Activated T-helper 9 cell treated with anti-CD3 and anti-CD28 coated beads, Interleukin-2, amount 50 U/mL, for 16 hours (primary cell): ENCODE data around the gene DTWD1.
A peak's percentile ranks its signal among the peaks of the same experiment; 100 is the strongest.
"Not testable (repeated sequence)": the region's sequence is repeated elsewhere in the genome, so short reads cannot be mapped to it uniquely, and the experiment has no call there.

Experiments
- DNase-seq: peaks from one replicate; pipeline ENCODE4 v3.0.0-alpha.2; 2020; ENCODE audit warnings: low read depth

The DTWD1 gene

GRCh38 chr15:49620658-49621368 is at the start of gene DTWD1, which contains the start of gene FAM227B:
DTWD1 (plus strand) TSS chr15:49621048; CDS start chr15:49625168, 4,120 bp downstream.
FAM227B (minus strand) TSS chr15:49620818; CDS start chr15:49615171, 5,647 bp downstream.
- peak; percentile 90 for DNase-seq

GRCh38 chr15:49573421-49573820 is 47.4 kb upstream of the DTWD1 start:
- no peak for DNase-seq

- no peak for DNase-seq
Observed at GRCh38 chr15:49589030-49589429, 31.8 kb upstream of the DTWD1 start.

- DNase-seq = not testable (repeated sequence)
Observed at GRCh38 chr15:49592829-49593316, 28.0 kb upstream of the DTWD1 start.

- DNase-seq = no peak
Observed at GRCh38 chr15:49604625-49605409, 16.0 kb upstream of the DTWD1 start.

- no peak for DNase-seq
Observed at GRCh38 chr15:49605588-49605987, 15.3 kb upstream of the DTWD1 start.

- DNase-seq = no peak
Observed at GRCh38 chr15:49606594-49606993, 14.3 kb upstream of the DTWD1 start.

GRCh38 chr15:49610157-49610918 is 10.5 kb upstream of the DTWD1 start:
- DNase-seq = no peak

- not testable (repeated sequence) for DNase-seq
Observed at GRCh38 chr15:49612240-49612639, 8.6 kb upstream of the DTWD1 start.

GRCh38 chr15:49619226-49619625 is 1.6 kb upstream of the DTWD1 start:
- no peak for DNase-seq

GRCh38 chr15:49620199-49620598 is 649 bp upstream of the DTWD1 start:
- DNase-seq = no peak

- DNase-seq = no peak
Observed at GRCh38 chr15:49621401-49621811, 558 bp downstream of the DTWD1 start.

GRCh38 chr15:49621887-49622286 is 1.0 kb downstream of the DTWD1 start:
- no peak for DNase-seq

GRCh38 chr15:49622561-49622960 is 1.7 kb downstream of the DTWD1 start:
- no peak for DNase-seq

GRCh38 chr15:49624056-49624455 is 3.2 kb downstream of the DTWD1 start:
- DNase-seq = no peak

- DNase-seq = no peak
Observed at GRCh38 chr15:49625460-49626036, 4.7 kb downstream of the DTWD1 start.

GRCh38 chr15:49627407-49627877 is 6.6 kb downstream of the DTWD1 start:
- DNase-seq = no peak

- DNase-seq = no peak
Observed at GRCh38 chr15:49628379-49628778, 7.5 kb downstream of the DTWD1 start.

- DNase-seq = no peak
Observed at GRCh38 chr15:49637857-49638256, 17.0 kb downstream of the DTWD1 start.

GRCh38 chr15:49644364-49644794 is 23.5 kb downstream of the DTWD1 start:
- DNase-seq = no peak

- DNase-seq = no peak
Observed at GRCh38 chr15:49645277-49645676, 24.4 kb downstream of the DTWD1 start.

- no peak for DNase-seq
Observed at GRCh38 chr15:49645941-49646340, 25.1 kb downstream of the DTWD1 start.
